Iris pigment epithelial cell (primary cell): ENCODE data around the gene NAP1L1.

Experiments used
- DNase-seq: peaks from one replicate; pipeline ENCODE4 v3.0.0-alpha.2; 2011; ENCODE audit warnings: low read depth

The NAP1L1 gene

DNA sequence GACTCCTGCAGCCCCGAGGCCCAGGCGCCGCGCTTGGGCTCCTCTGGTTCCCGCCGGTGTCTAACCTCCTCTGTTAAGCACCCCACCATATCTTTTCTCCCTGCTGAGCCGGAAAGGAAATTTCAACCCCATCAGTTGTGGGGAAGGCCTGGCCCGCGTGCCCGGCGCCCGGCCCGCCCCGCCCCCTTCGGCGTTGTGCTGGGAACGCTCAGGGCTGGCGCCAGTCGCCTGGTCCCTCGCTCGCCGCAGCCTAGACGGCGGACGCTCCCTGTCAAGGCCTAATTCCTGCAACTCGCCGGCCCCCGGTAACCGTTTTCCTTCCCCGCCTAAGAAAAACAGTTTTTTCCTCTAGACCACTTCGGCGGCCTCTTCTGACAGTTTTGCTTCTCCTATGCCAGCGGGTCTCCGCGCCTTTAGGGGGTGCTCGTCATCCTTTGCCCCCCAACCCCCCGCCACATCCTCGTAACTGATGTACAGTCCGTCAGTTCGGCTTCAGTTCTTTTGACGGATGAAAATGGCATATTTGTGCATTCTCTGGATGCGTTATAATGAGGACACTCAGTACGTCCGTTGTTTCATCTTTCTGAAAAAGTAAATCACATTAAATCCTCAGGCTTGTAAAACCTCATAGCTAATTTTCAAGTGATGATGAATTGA, 506 bp upstream of the NAP1L1 start:
- no peak for DNase-seq

GRCh38 chr12:76083246-76083903, 1.1 kb downstream of the NAP1L1 start:
- no peak for DNase-seq

DNA sequence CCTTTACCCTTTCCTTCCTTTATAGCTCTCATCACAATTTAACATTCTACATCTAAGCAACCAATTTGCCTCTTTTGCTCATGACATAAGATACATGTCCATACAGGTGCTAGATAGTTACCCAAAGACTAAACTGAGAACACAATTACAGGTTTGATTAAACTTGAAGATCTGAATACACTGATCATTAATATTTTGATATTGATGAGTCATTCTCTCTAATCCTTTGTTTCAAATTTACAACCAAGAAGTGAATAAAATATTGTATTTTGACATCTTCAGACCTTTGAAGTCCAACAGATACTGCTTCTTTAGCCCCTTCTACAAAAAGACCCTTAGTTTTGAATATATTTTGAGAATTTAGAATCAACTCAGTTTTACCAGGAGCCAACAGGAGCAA, 2.6 kb downstream of the NAP1L1 start:
- DNase-seq, result no peak

- DNase-seq, result no peak
Observed at GRCh38 chr12:76080729-76081415, 3.6 kb downstream of the NAP1L1 start.

GRCh38 chr12:76080017-76080728, 4.3 kb downstream of the NAP1L1 start:
- peak; percentile 42 for DNase-seq

- DNase-seq, result no peak
Observed at GRCh38 chr12:76078748-76079147, 5.7 kb downstream of the NAP1L1 start.

DNA sequence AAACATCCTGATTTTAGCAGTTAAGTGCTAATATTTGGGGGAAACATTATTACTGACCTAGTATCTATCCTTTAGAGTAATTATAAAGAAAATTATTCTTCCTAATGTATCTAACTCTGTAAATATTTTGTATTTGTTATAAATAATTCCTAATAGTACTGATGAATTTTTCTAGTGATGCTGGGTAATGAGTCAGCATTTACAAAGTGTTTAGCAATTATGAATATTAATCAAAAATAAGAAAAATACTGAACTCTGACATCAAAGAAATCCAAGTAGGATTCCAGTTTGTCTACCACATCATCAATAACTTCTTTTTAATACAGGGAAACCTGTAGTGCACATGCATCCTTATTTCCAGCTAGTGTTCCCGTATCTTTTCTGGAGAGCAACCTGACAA, 9.0 kb downstream of the NAP1L1 start:
- no peak for DNase-seq

DNA sequence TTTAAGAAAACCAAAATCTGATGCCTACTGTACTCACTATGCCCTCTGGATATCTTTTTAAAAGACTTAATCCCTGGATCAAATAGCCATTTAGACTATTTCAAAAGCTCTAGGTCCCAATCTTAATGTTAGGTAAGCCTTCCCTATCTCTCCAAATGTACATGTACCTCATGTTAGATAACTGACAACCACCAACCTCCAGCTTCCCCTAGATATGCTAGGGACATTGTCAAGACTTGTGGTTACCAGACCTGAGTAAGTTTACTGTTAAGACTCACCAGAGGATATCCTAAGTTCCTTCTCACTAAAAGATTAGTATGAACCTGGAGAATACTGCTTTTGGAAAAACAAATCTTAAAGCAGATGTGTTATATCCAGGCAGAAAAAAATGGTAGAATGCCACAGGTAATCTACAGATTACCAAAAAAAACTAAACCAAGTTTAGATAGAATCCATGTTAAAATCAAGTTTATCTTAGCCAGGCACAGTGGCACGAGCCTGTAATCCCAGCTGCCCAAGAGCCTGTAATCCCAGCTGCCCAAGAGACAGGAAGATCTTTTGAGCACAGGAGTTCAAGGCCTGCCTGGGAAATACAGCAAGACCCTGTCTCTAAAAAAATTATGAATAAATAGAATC, 9.7 kb downstream of the NAP1L1 start:
- no peak for DNase-seq

GRCh38 chr12:76073561-76073960, 10.9 kb downstream of the NAP1L1 start:
- no peak for DNase-seq

GRCh38 chr12:76072568-76072967, 11.9 kb downstream of the NAP1L1 start:
- DNase-seq, result no peak

DNA sequence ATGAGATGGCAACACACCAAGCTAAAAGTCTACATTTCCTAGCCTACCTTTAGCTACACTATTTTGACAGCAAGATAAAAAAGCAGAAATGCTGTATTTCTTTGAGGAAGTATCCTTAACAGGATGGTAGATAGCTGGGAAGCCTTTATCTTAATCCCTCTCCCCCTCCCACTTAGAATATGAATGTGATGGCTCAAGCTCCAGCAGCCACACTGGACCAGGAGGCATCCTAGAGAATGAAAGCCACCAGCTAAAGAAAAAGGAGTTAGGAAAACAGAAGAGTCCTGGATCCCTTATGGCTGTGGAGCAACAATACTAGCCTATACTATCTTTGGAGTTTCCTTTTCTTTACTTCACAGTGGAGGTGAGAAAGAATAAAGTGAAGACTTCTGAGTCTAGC, 15.1 kb downstream of the NAP1L1 start:
- DNase-seq, result no peak

GRCh38 chr12:76065917-76066316, 18.6 kb downstream of the NAP1L1 start:
- DNase-seq, result no peak

- DNase-seq, result no peak
Observed at GRCh38 chr12:76064904-76065303, 19.6 kb downstream of the NAP1L1 start.

DNA sequence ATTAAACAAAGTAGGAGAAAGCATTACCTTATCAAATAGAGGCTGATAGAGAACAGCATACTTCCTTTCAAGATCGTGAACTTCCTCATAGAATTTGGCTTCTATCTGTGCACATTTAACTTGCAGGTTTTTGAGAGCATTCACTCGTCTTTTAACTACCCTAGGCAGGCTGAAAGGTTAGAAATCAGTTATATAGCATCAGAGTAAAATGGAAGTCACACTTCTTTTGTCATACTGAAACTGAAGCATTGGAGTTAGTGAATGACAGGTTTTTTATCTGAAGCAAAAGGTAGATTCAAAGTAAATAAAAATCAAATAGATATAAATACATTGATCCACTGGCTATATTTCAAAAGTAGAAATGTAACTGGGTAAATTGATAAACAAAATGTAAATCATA, 24.4 kb downstream of the NAP1L1 start:
- no peak for DNase-seq

- DNase-seq, result no peak
Observed at GRCh38 chr12:76057326-76057725, 27.2 kb downstream of the NAP1L1 start.

DNA sequence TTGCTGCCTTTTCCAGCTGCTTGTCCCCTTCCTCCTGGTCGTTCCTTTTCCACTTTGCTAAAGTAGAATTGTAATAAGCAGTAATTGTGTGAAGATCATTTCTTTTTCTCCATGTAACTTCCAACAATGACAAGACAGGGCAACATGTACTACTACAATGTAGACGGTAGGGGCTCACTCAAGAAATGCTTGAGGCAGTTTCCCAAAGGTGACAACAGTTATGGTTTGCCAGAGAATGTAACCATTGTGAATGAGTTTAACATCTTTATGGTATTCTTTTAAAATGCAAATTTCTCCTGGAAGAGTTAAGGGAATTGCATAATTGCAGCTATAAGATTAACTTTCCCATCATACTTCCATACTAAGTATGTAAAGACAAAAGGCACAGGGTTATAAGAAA, 29.1 kb downstream of the NAP1L1 start:
- no peak for DNase-seq

DNA sequence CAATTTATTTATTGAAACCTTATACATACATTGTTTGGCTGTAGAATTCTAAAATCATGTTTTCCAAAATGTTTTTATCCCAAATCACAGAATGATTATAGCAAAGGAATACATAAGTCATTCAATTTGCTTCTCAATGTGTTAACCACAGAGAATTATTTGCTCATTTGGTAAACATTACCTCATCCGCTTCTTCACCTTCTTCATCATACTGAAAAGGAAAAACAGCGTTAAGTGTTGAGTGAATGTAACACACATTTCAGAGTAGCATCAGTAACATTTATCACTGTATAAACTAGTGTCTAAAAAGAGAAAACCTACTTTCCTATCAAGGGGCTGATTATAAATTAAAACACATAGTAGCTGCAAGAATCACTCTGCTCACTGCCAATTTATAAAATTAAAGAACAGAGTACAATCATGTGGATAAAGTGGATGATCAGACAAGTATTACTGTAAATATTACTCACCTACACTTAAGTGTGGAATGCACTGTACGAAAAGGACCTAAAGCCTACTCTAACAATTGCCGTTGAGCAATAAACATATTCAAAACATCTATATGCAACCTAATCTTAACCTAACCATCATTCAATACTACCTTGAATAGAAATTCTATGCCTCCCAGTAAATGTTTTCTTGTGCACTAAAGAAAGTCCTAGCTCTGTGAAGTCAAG, 34.8 kb downstream of the NAP1L1 start:
- DNase-seq, result no peak

- no peak for DNase-seq
Observed at GRCh38 chr12:76047742-76048141, 36.7 kb downstream of the NAP1L1 start.

GRCh38 chr12:76047060-76047459, 37.4 kb downstream of the NAP1L1 start:
- DNase-seq, result no peak

DNA sequence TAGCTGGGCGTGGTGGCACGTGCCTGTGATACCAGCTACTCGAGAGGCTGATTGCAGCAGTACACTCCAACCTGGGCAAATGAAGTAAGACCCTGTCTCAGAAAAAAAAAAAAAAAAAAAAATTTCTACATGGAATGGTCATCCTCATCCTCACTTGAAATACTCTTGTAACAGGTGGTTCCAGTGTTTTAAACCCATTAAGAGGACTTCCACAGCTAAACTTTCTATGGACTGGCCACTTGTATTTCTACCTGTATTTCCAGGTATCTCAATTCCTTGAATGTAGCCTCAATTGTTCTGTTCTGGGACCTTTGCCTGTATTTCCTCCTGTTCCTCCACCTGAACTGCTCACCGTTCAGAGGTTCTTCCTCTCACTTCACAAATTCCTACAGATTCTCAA, 41.1 kb downstream of the NAP1L1 start:
- no peak for DNase-seq

DNA sequence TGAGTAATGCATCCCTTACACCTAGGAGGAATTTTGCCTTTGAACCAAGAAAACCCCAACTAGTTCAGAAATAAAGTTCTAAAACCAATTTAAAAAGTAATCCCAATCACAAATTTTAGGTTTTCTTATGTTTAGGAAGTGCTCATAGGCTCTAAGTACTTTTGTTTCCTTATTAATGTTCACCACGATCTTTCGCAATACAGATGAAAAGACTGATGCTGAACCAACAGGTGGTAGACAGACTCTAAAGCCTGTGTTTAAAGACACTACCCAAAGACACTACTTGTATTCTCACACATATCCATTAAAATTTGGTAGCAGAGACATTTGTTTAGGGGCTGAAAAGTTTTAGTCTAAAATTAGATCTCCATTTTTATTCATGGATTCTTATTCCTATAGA, 42.3 kb downstream of the NAP1L1 start:
- DNase-seq, result no peak

GRCh38 chr12:76041406-76041805, 43.1 kb downstream of the NAP1L1 start:
- no peak for DNase-seq
